ENCODE measurements around the gene AMBRA1. TPM values are rescaled to one million over a fixed set of nuclear protein-coding genes. Genes with fewer than 3 reads are reported as not detected.

AMBRA1 gene
- total RNA-seq, 3 donors from 2014 or later (not counting 1 experiment from before 2014, with no cell fraction given): 41.3 to 52.7 (median 46.2) TPM

GRCh38 chr11:46612326-46612725 lies 18.5 kb upstream of the AMBRA1 start:
- no peaks in the 10 kb centered on the region for H3K36me3 Mint-ChIP-seq
- H3K4me3 Mint-ChIP-seq: no peak overlapping the region
- H3K9me3 Mint-ChIP-seq: no peaks in the 10 kb centered on the region
- H3K27me3 Mint-ChIP-seq (ENCODE audit: low read depth in 2 of 2): no peaks in the 10 kb centered on the region
- H3K36me3 ChIP-seq (ENCODE audit: control insufficient read depth, insufficient read depth, low read length): no peaks in the 10 kb centered on the region
- no peak for ATAC-seq
- H3K27ac ChIP-seq (ENCODE audit: low read length): no peak overlapping the region
- no peak overlapping the region for H3K4me3 ChIP-seq (ENCODE audit: low read length)
- H3K9me3 ChIP-seq (ENCODE audit: control insufficient read depth, insufficient read depth, low read length): no peaks in the 10 kb centered on the region
- TF ChIP-seq CTCF (IDR thresholded peaks at IDR 0.05): no peak
- intact Hi-C loops (cut with micrococcal nuclease): loop anchor here (10.0 kb wide), 1 partner anchor 62 kb away; no protein-coding TSS in a partner anchor
- peaks cover 20 to 31% of the 10 kb centered on the region in 2 donors for H3K4me1 Mint-ChIP-seq
- no peaks in the 10 kb centered on the region for H3K27me3 ChIP-seq (ENCODE audit: control insufficient read depth, insufficient read depth, low read length)
- H3K27ac Mint-ChIP-seq: peak overlapping the region; percentile 9 to 68
- no peaks in the 10 kb centered on the region for H3K4me1 ChIP-seq (ENCODE audit: control insufficient read depth, insufficient read depth, low read length)
- 100% methylated on average over 2 of the region's 2 CpGs for WGBS (ENCODE audit: insufficient coverage)
- no peak for DNase-seq

GRCh38 chr11:46611526-46612304 lies 17.9 kb upstream of the AMBRA1 start:
- no peaks in the 10 kb centered on the region for H3K36me3 Mint-ChIP-seq
- Histone ChIP-seq H3K27ac (ENCODE audit: low read length) (no peak overlapping the region), H3K9me3 (ENCODE audit: control insufficient read depth, insufficient read depth, low read length) (no peaks in the 10 kb centered on the region), H3K36me3 (ENCODE audit: control insufficient read depth, insufficient read depth, low read length) (no peaks in the 10 kb centered on the region), H3K4me1 (ENCODE audit: control insufficient read depth, insufficient read depth, low read length) (no peaks in the 10 kb centered on the region), H3K4me3 (ENCODE audit: low read length) (no peak overlapping the region), H3K27me3 (ENCODE audit: control insufficient read depth, insufficient read depth, low read length) (no peaks in the 10 kb centered on the region)
- intact Hi-C loops (cut with micrococcal nuclease): loop anchor here (10.0 kb wide), 1 partner anchor 63 kb away; no protein-coding TSS in a partner anchor
- no peaks in the 10 kb centered on the region for H3K9me3 Mint-ChIP-seq
- ATAC-seq (peak; percentile 2 to 42 (median 26)), DNase-seq (no peak)
- TF ChIP-seq CTCF (IDR thresholded peaks at IDR 0.05): no peak
- no peak overlapping the region for H3K4me3 Mint-ChIP-seq
- H3K4me1 Mint-ChIP-seq: peaks cover 20 to 30% of the 10 kb centered on the region in 2 donors
- 72% methylated on average over 5 of the region's 5 CpGs for WGBS (ENCODE audit: insufficient coverage)
- H3K27me3 Mint-ChIP-seq (ENCODE audit: low read depth in 2 of 2): no peaks in the 10 kb centered on the region
- peak overlapping the region; percentile 9 to 68 for H3K27ac Mint-ChIP-seq

- no peak overlapping the region for H3K27ac Mint-ChIP-seq
- H3K4me3 Mint-ChIP-seq: no peak overlapping the region
- H3K4me1 Mint-ChIP-seq: peaks cover 13 to 14% of the 10 kb centered on the region in 2 donors
- Histone ChIP-seq H3K36me3 (ENCODE audit: control insufficient read depth, insufficient read depth, low read length) (no peaks in the 10 kb centered on the region), H3K4me3 (ENCODE audit: low read length) (no peak overlapping the region), H3K9me3 (ENCODE audit: control insufficient read depth, insufficient read depth, low read length) (no peaks in the 10 kb centered on the region), H3K27me3 (ENCODE audit: control insufficient read depth, insufficient read depth, low read length) (no peaks in the 10 kb centered on the region), H3K27ac (ENCODE audit: low read length) (no peak overlapping the region), H3K4me1 (ENCODE audit: control insufficient read depth, insufficient read depth, low read length) (no peaks in the 10 kb centered on the region)
- no peaks in the 10 kb centered on the region for H3K9me3 Mint-ChIP-seq
- intact Hi-C loops (cut with micrococcal nuclease): no loop called here
- 91% methylated on average over 4 of the region's 6 CpGs for WGBS (ENCODE audit: insufficient coverage)
- H3K36me3 Mint-ChIP-seq: no peaks in the 10 kb centered on the region
- TF ChIP-seq CTCF (IDR thresholded peaks at IDR 0.05): no peak
- ATAC-seq (no peak), DNase-seq (no peak)
- H3K27me3 Mint-ChIP-seq (ENCODE audit: low read depth in 2 of 2): no peaks in the 10 kb centered on the region
Measured at GRCh38 chr11:46609386-46609785, 15.6 kb upstream of the AMBRA1 start.

Measured in natural killer cell (primary cell).